Duodenal mucosa (tissue), 2 donors: ENCODE data around the gene TLR5.

Source experiments
- H3K27ac ChIP-seq: one replicate; pipeline ENCODE4 v1.7.0; 2013; ENCODE audit warnings: low read depth, low read length
- H3K27me3 ChIP-seq, 2 donors: one replicate each; pipeline ENCODE4 v1.7.0; 2013; ENCODE audit warnings: low read length in 2 of 2, control low read depth in 1 of 2; ENCODE audit not compliant: insufficient read depth in 2 of 2, control insufficient read depth in 1 of 2
- H3K36me3 ChIP-seq, 2 donors: one replicate each; pipeline ENCODE4 v1.7.0; 2013; ENCODE audit warnings: low read length in 2 of 2, control low read depth in 1 of 2; ENCODE audit not compliant: insufficient read depth in 2 of 2, control insufficient read depth in 1 of 2
- H3K4me1 ChIP-seq, 2 donors: one replicate each; pipeline ENCODE4 v1.7.0; 2013; ENCODE audit warnings: low read length in 2 of 2, control low read depth in 1 of 2; ENCODE audit not compliant: insufficient read depth in 2 of 2, control insufficient read depth in 1 of 2
- H3K4me3 ChIP-seq, 2 donors: one replicate each; pipeline ENCODE4 v1.7.0; 2013; ENCODE audit warnings: low read length in 2 of 2, low read depth in 1 of 2
- H3K9ac ChIP-seq, 2 donors: one replicate each; pipeline ENCODE4 v1.7.0; 2013; ENCODE audit warnings: low read length in 2 of 2, low read depth in 1 of 2
- H3K9me3 ChIP-seq, 2 donors: one replicate each; pipeline ENCODE4 v1.7.0; 2013; ENCODE audit warnings: low read length in 2 of 2, control low read depth in 1 of 2; ENCODE audit not compliant: control insufficient read depth in 1 of 2

TLR5 gene

GRCh38 chr1:223152399-223152798 is 9.4 kb upstream of the TLR5 start:
- H3K27ac ChIP-seq, result no peak overlapping the region
- H3K9ac ChIP-seq, result no peak overlapping the region
- peaks cover 0 to 7% of the 10 kb centered on the region in 2 donors for H3K9me3 ChIP-seq
- no peak overlapping the region for H3K4me3 ChIP-seq
- H3K4me1 ChIP-seq, result peaks cover 9 to 25% of the 10 kb centered on the region in 2 donors
- no peaks in the 10 kb centered on the region for H3K36me3 ChIP-seq
- no peaks in the 10 kb centered on the region for H3K27me3 ChIP-seq

GRCh38 chr1:223150443-223150842 is 7.4 kb upstream of the TLR5 start:
- no peak overlapping the region for H3K4me3 ChIP-seq
- H3K9me3 ChIP-seq, result peaks cover 0 to 7% of the 10 kb centered on the region in 2 donors
- no peak overlapping the region for H3K27ac ChIP-seq
- no peaks in the 10 kb centered on the region for H3K36me3 ChIP-seq
- H3K27me3 ChIP-seq, result no peaks in the 10 kb centered on the region
- no peak overlapping the region for H3K9ac ChIP-seq
- peaks cover 9 to 22% of the 10 kb centered on the region in 2 donors for H3K4me1 ChIP-seq

- no peak overlapping the region for H3K27ac ChIP-seq
- peaks cover 22 to 28% of the 10 kb centered on the region in 2 donors for H3K4me1 ChIP-seq
- no peak overlapping the region for H3K9ac ChIP-seq
- no peak overlapping the region for H3K4me3 ChIP-seq
- H3K27me3 ChIP-seq, result no peaks in the 10 kb centered on the region
- H3K36me3 ChIP-seq, result no peaks in the 10 kb centered on the region
- peaks cover 0 to 7% of the 10 kb centered on the region in 2 donors for H3K9me3 ChIP-seq
Measured at GRCh38 chr1:223147873-223148272, 4.8 kb upstream of the TLR5 start.

- no peak overlapping the region for H3K9ac ChIP-seq
- H3K36me3 ChIP-seq, result no peaks in the 10 kb centered on the region
- H3K27ac ChIP-seq, result no peak overlapping the region
- no peaks in the 10 kb centered on the region for H3K27me3 ChIP-seq
- no peak overlapping the region for H3K4me3 ChIP-seq
- H3K9me3 ChIP-seq, result peaks cover 0 to 7% of the 10 kb centered on the region in 2 donors
- H3K4me1 ChIP-seq, result peaks cover 22 to 28% of the 10 kb centered on the region in 2 donors
Measured at GRCh38 chr1:223147409-223147808, 4.4 kb upstream of the TLR5 start.

- no peaks in the 10 kb centered on the region for H3K27me3 ChIP-seq
- no peak overlapping the region for H3K4me3 ChIP-seq
- H3K4me1 ChIP-seq, result peaks cover 27 to 28% of the 10 kb centered on the region in 2 donors
- no peaks in the 10 kb centered on the region for H3K36me3 ChIP-seq
- peaks cover 0 to 7% of the 10 kb centered on the region in 2 donors for H3K9me3 ChIP-seq
- H3K27ac ChIP-seq, result no peak overlapping the region
- H3K9ac ChIP-seq, result no peak overlapping the region
Measured at GRCh38 chr1:223146745-223147144, 3.7 kb upstream of the TLR5 start.

- no peak overlapping the region for H3K9ac ChIP-seq
- peaks cover 26 to 35% of the 10 kb centered on the region in 2 donors for H3K4me1 ChIP-seq
- no peak overlapping the region for H3K27ac ChIP-seq
- no peaks in the 10 kb centered on the region for H3K27me3 ChIP-seq
- H3K36me3 ChIP-seq, result no peaks in the 10 kb centered on the region
- H3K4me3 ChIP-seq, result no peak overlapping the region
- peaks cover 0 to 7% of the 10 kb centered on the region in 2 donors for H3K9me3 ChIP-seq
Measured at GRCh38 chr1:223144914-223145313, 1.9 kb upstream of the TLR5 start.

- Histone ChIP-seq H3K27me3 (no peaks in the 10 kb centered on the region), H3K4me3 (peak overlapping the region in 1 of 2 donors; percentile 56), H3K27ac (no peak overlapping the region), H3K9me3 (peaks cover 0 to 7% of the 10 kb centered on the region in 2 donors), H3K4me1 (peaks cover 26 to 35% of the 10 kb centered on the region in 2 donors), H3K9ac (peak overlapping the region in 1 of 2 donors; percentile 29), H3K36me3 (no peaks in the 10 kb centered on the region)
Measured at GRCh38 chr1:223144431-223144830, 1.4 kb upstream of the TLR5 start.

GRCh38 chr1:223143537-223144248 is 645 bp upstream of the TLR5 start:
- Histone ChIP-seq H3K4me3 (peak overlapping the region; percentile 56 to 65), H3K36me3 (no peaks in the 10 kb centered on the region), H3K27ac (no peak overlapping the region), H3K27me3 (no peaks in the 10 kb centered on the region), H3K4me1 (peaks cover 26 to 35% of the 10 kb centered on the region in 2 donors), H3K9ac (peak overlapping the region; percentile 29 to 48), H3K9me3 (peaks cover 0 to 7% of the 10 kb centered on the region in 2 donors)

GRCh38 chr1:223142269-223142668 is 779 bp downstream of the TLR5 start:
- Histone ChIP-seq H3K9me3 (no peaks in the 10 kb centered on the region), H3K36me3 (no peaks in the 10 kb centered on the region), H3K27me3 (no peaks in the 10 kb centered on the region), H3K27ac (no peak overlapping the region), H3K9ac (peak overlapping the region in 1 of 2 donors; percentile 25), H3K4me1 (peaks cover 30 to 35% of the 10 kb centered on the region in 2 donors), H3K4me3 (peak overlapping the region; percentile 56 to 65)

- H3K4me1 ChIP-seq, result peaks cover 31 to 35% of the 10 kb centered on the region in 2 donors
- H3K9me3 ChIP-seq, result no peaks in the 10 kb centered on the region
- no peak overlapping the region for H3K27ac ChIP-seq
- no peak overlapping the region for H3K4me3 ChIP-seq
- H3K9ac ChIP-seq, result peak overlapping the region in 1 of 2 donors; percentile 27
- no peaks in the 10 kb centered on the region for H3K27me3 ChIP-seq
- no peaks in the 10 kb centered on the region for H3K36me3 ChIP-seq
Measured at GRCh38 chr1:223140611-223141405, 2.2 kb downstream of the TLR5 start.
